Measurements from ENCODE around the gene ACP1.
"Not testable (repeated sequence)": the region's sequence is repeated elsewhere in the genome, so short reads cannot be mapped to it uniquely, and the experiment has no call there.

ACP1 gene

GRCh38 chr2:290090-290722, 25.5 kb downstream of the ACP1 start:
- DNase-seq, result peak; percentile 79
- in situ Hi-C loops (cut with MboI; ENCODE audit: low pct_unique_long_range_greater_than_20kb, low sequenced_read_pairs), result no loop called here

GRCh38 chr2:295090-295489, 30.3 kb downstream of the ACP1 start:
- in situ Hi-C loops (cut with MboI; ENCODE audit: low pct_unique_long_range_greater_than_20kb, low sequenced_read_pairs), result no loop called here
- DNase-seq, result no peak

- in situ Hi-C loops (cut with MboI; ENCODE audit: low pct_unique_long_range_greater_than_20kb, low sequenced_read_pairs), result no loop called here
- no peak for DNase-seq
Observed at GRCh38 chr2:296354-296753, 31.6 kb downstream of the ACP1 start.

- in situ Hi-C loops (cut with MboI; ENCODE audit: low pct_unique_long_range_greater_than_20kb, low sequenced_read_pairs), result no loop called here
Observed at GRCh38 chr2:305366-305765, 40.6 kb downstream of the ACP1 start.

GRCh38 chr2:309148-309953, 44.6 kb downstream of the ACP1 start:
- DNase-seq, result no peak

More at GRCh38 chr2:305366-305765, 40.6 kb downstream of the ACP1 start:
- DNase-seq, result no peak

GRCh38 chr2:309954-310510, 45.3 kb downstream of the ACP1 start:
- in situ Hi-C loops (cut with MboI; ENCODE audit: low pct_unique_long_range_greater_than_20kb, low sequenced_read_pairs), result no loop called here
- DNase-seq, result no peak

More at GRCh38 chr2:309148-309953, 44.6 kb downstream of the ACP1 start:
- in situ Hi-C loops (cut with MboI; ENCODE audit: low pct_unique_long_range_greater_than_20kb, low sequenced_read_pairs), result no loop called here

GRCh38 chr2:310994-311393, 46.2 kb downstream of the ACP1 start:
- no peak for DNase-seq
- in situ Hi-C loops (cut with MboI; ENCODE audit: low pct_unique_long_range_greater_than_20kb, low sequenced_read_pairs), result no loop called here

GRCh38 chr2:313991-314390, 49.2 kb downstream of the ACP1 start:
- DNase-seq, result no peak
- in situ Hi-C loops (cut with MboI; ENCODE audit: low pct_unique_long_range_greater_than_20kb, low sequenced_read_pairs), result no loop called here

GRCh38 chr2:314561-315336, 50.0 kb downstream of the ACP1 start:
- in situ Hi-C loops (cut with MboI; ENCODE audit: low pct_unique_long_range_greater_than_20kb, low sequenced_read_pairs), result no loop called here

GRCh38 chr2:315925-316324, 51.2 kb downstream of the ACP1 start:
- DNase-seq; in situ Hi-C loops (cut with MboI; ENCODE audit: low pct_unique_long_range_greater_than_20kb, low sequenced_read_pairs): not testable (repeated sequence)

More at GRCh38 chr2:314561-315336, 50.0 kb downstream of the ACP1 start:
- no peak for DNase-seq

- DNase-seq, result no peak
- in situ Hi-C loops (cut with MboI; ENCODE audit: low pct_unique_long_range_greater_than_20kb, low sequenced_read_pairs), result no loop called here
Observed at GRCh38 chr2:316381-316780, 51.6 kb downstream of the ACP1 start.

GRCh38 chr2:317501-318424, 53.0 kb downstream of the ACP1 start:
- DNase-seq, result no peak
- in situ Hi-C loops (cut with MboI; ENCODE audit: low pct_unique_long_range_greater_than_20kb, low sequenced_read_pairs), result no loop called here

- in situ Hi-C loops (cut with MboI; ENCODE audit: low pct_unique_long_range_greater_than_20kb, low sequenced_read_pairs), result no loop called here
- no peak for DNase-seq
Observed at GRCh38 chr2:319059-319600, 54.4 kb downstream of the ACP1 start.

- DNase-seq, result no peak
- in situ Hi-C loops (cut with MboI; ENCODE audit: low pct_unique_long_range_greater_than_20kb, low sequenced_read_pairs), result no loop called here
Observed at GRCh38 chr2:320561-320960, 55.8 kb downstream of the ACP1 start.

GRCh38 chr2:322326-322725, 57.6 kb downstream of the ACP1 start:
- in situ Hi-C loops (cut with MboI; ENCODE audit: low pct_unique_long_range_greater_than_20kb, low sequenced_read_pairs), result no loop called here
- no peak for DNase-seq

- in situ Hi-C loops (cut with MboI; ENCODE audit: low pct_unique_long_range_greater_than_20kb, low sequenced_read_pairs), result no loop called here
- no peak for DNase-seq
Observed at GRCh38 chr2:323035-323434, 58.3 kb downstream of the ACP1 start.
